Stimulated activated CD4-positive, alpha-beta T cell treated with anti-CD3 and anti-CD28 coated beads, Interleukin-4, amount 100 ng/mL, for 4 hours (primary cell): ENCODE data around the gene ERC1.
"Not testable (repeated sequence)": the region's sequence is repeated elsewhere in the genome, so short reads cannot be mapped to it uniquely, and the experiment has no call there.

Experiments used
- DNase-seq, 2 experiments: peaks; one replicate each; pipeline ENCODE4 v3.0.0-alpha.2; 2020

Gene ERC1

GRCh38 chr12:989051-989450 lies 2.0 kb upstream of the ERC1 start:
- DNase-seq = no peak

GRCh38 chr12:989751-990660 lies 1.0 kb upstream of the ERC1 start:
- peak; percentile 15 to 38 for DNase-seq

GRCh38 chr12:991350-992333 lies 619 bp downstream of the ERC1 start:
- DNase-seq = peak in 1 of 2 experiments; percentile 62

- DNase-seq = no peak
Observed at GRCh38 chr12:992647-993046, 1.6 kb downstream of the ERC1 start.

GRCh38 chr12:996881-997280 lies 5.9 kb downstream of the ERC1 start:
- DNase-seq = no peak

GRCh38 chr12:997505-997904 lies 6.5 kb downstream of the ERC1 start:
- no peak for DNase-seq

- no peak for DNase-seq
Observed at GRCh38 chr12:998020-998874, 7.2 kb downstream of the ERC1 start.

- not testable (repeated sequence) for DNase-seq
Observed at GRCh38 chr12:999736-1000135, 8.7 kb downstream of the ERC1 start.

GRCh38 chr12:1001507-1001906 lies 10.5 kb downstream of the ERC1 start:
- DNase-seq = no peak

- no peak for DNase-seq
Observed at GRCh38 chr12:1003600-1004271, 12.7 kb downstream of the ERC1 start.

GRCh38 chr12:1006255-1006654 lies 15.2 kb downstream of the ERC1 start:
- no peak for DNase-seq

GRCh38 chr12:1007276-1007675 lies 16.3 kb downstream of the ERC1 start:
- no peak for DNase-seq

GRCh38 chr12:1007994-1008393 lies 17.0 kb downstream of the ERC1 start:
- no peak for DNase-seq

GRCh38 chr12:1011091-1011490 lies 20.1 kb downstream of the ERC1 start:
- no peak for DNase-seq

- DNase-seq = no peak
Observed at GRCh38 chr12:1013618-1014489, 22.8 kb downstream of the ERC1 start.

- no peak for DNase-seq
Observed at GRCh38 chr12:1019283-1019682, 28.3 kb downstream of the ERC1 start.

GRCh38 chr12:1020389-1020788 lies 29.4 kb downstream of the ERC1 start:
- no peak for DNase-seq

GRCh38 chr12:1022032-1022970 lies 31.3 kb downstream of the ERC1 start:
- no peak for DNase-seq

GRCh38 chr12:1030779-1031178 lies 39.8 kb downstream of the ERC1 start:
- DNase-seq = no peak

GRCh38 chr12:1034243-1034642 lies 43.2 kb downstream of the ERC1 start:
- DNase-seq = no peak
